Esophagus muscularis mucosa (tissue), 4 donors: Measurements from ENCODE around the gene GNAO1. TPM values are rescaled to one million over a fixed set of nuclear protein-coding genes. Genes with fewer than 3 reads are reported as not detected.
A peak's percentile ranks its signal among the peaks of the same experiment; 100 is the strongest.
"Not testable (repeated sequence)": the region's sequence is repeated elsewhere in the genome, so short reads cannot be mapped to it uniquely, and the experiment has no call there.

Source experiments
- DNase-seq: peaks from one replicate; pipeline ENCODE4 v3.0.0-alpha.2; 2017; ENCODE audit errors: extremely low spot score
- H3K27ac ChIP-seq, 4 donors: fragments of 200-600 bp; sonication (generic); replicated peaks in 1 of 4; 1 replicate in 3 of 4; 2 replicates in 1 of 4; pipeline ENCODE4 v1.5.1; 2016 to 2019; ENCODE audit warnings: mild to moderate bottlenecking in 1 of 4
- H3K27me3 ChIP-seq, 4 donors: fragments of 200-600 bp; sonication (generic); one replicate each; pipeline versions ENCODE4 v1.5.1 to v1.6.0; 2016 to 2019
- H3K36me3 ChIP-seq, 4 donors: fragments of 200-600 bp; sonication (generic); one replicate each; pipeline ENCODE4 v1.5.1; 2016 to 2019
- H3K4me1 ChIP-seq, 4 donors: fragments of 200-600 bp; sonication (generic); one replicate each; pipeline ENCODE4 v1.5.1; 2016 to 2019
- H3K4me3 ChIP-seq, 4 donors: fragments of 200-600 bp; sonication (generic); 1 replicate in 2 of 4; 2 replicates in 2 of 4; pipeline ENCODE4 v1.5.1; 2016 to 2019; ENCODE audit warnings: mild to moderate bottlenecking in 4 of 4, moderate library complexity in 1 of 4
- H3K9me3 ChIP-seq, 4 donors: fragments of 200-600 bp; sonication (generic); 1 replicate in 3 of 4; 2 replicates in 1 of 4; pipeline ENCODE4 v1.5.1; 2016 to 2019
- EP300 ChIP-seq: sonication (generic); formaldehyde crosslinking; IDR thresholded peaks from one replicate; pipeline ENCODE4 v1.6.1; 2017; ENCODE audit warnings: antibody characterized with exemption
- POLR2A ChIP-seq: fragments of 450-650 bp; IDR thresholded peaks from one replicate; pipeline ENCODE4 v1.6.1; 2017; ENCODE audit warnings: antibody characterized with exemption, moderate library complexity, mild to moderate bottlenecking, low read depth
- POLR2AphosphoS5 ChIP-seq, 2 donors: sonication (generic); formaldehyde crosslinking; IDR thresholded peaks; one replicate each; pipeline ENCODE4 v1.6.1; 2017; ENCODE audit warnings: antibody characterized with exemption in 2 of 2
- WGBS: methylation state at CpG from one replicate; pipeline ENCODE4 v1.1.5; 2018; 5-methylcytosine and 5-hydroxymethylcytosine counted together
- intact Hi-C: fragments of 100-400 bp; cut with DNase I; formaldehyde crosslinking; loops from one replicate; pipeline ENCODE4 v1.15.1; 2023
- total RNA-seq, 4 donors: library from RNA; depleted of rRNA; stranded (reverse); fragments of >200 nt; gene quantifications; one replicate each; pipeline versions ENCODE4 v1.1.0 to v1.2.1, GENCODE V29; 2016
- TF ChIP-seq, protein P1 (sequence below), 3 experiments: fragments of 200-600 bp in 2 of 3; fragments of 450-650 bp in 1 of 3; sonication (generic) in 2 of 3; IDR thresholded peaks; one replicate each; pipeline ENCODE4 v1.5.1; 2017 to 2019; ENCODE audit warnings: antibody characterized with exemption in 3 of 3, mild to moderate bottlenecking in 2 of 3, moderate library complexity in 1 of 3

GNAO1 gene
- total RNA-seq, 4 donors from 2014 or later, result 2.1 to 6.8 (median 3.3) TPM

DNA sequence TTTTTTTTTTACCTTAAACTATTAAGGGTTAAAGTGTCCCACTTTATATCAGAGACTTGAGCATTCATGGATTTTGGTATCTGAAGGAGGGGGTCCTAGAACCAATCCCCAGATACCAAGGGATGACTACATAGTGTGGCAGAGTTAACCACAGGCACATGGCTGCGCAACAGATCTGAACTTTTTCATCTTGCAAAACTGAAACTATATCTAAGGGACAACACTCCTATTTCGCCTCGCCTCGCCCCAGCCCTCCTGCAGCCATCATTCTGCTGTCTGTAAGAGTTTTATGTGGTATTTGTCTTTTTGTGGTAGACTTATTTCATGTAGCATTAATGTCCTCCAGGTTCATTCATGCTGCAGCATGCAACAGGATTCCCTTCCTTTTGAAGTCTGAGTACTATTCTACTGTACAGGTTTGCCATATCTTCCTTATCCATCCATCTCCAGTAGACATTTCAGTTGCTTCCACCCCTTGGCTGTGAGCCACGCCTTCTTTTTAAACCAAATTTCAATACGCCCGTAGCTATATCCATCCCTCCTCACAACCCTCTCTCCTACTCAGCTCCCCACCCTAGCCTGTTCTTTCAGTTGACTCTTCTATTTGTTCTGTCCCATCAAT, 180.8 kb downstream of the GNAO1 start:
- Histone ChIP-seq H3K27me3 (no peaks in the 10 kb centered on the region), H3K4me3 (no peak overlapping the region), H3K9me3 (no peaks in the 10 kb centered on the region), H3K27ac (peak overlapping the region in 1 of 4 donors; percentile 59), H3K4me1 (peaks cover 17 to 39% (median 32%) of the 10 kb centered on the region in 4 donors), H3K36me3 (peaks cover 12 to 41% (median 26%) of the 10 kb centered on the region in 4 donors)
- no peak for DNase-seq
- intact Hi-C loops, result no loop called here
- 83% methylated on average over 7 of the region's 7 CpGs for WGBS
- TF ChIP-seq EP300 (no peak), POLR2AphosphoS5 (IDR thresholded peaks at IDR 0.05) (no peak)

DNA sequence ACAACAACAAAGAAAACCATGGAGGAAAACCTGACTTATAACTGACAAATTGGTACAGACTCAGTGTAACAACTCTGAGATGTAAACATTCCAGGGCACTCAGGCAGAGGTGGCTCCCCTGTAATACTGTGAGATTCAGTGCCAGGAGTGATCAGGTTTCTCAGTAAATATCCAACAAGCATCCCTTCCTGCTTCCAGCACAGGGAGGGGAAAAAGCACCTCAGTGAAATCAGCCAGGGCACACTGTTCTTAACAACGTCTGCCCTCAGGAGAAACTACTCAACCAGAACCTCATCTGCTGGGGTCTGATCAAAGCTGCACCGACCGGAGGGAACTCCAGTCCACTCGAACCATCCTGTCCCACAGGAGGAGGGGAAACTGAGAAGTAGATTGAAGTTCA, 181.7 kb downstream of the GNAO1 start:
- Histone ChIP-seq H3K4me1 (peaks cover 17 to 39% (median 32%) of the 10 kb centered on the region in 4 donors), H3K4me3 (no peak overlapping the region)

DNA sequence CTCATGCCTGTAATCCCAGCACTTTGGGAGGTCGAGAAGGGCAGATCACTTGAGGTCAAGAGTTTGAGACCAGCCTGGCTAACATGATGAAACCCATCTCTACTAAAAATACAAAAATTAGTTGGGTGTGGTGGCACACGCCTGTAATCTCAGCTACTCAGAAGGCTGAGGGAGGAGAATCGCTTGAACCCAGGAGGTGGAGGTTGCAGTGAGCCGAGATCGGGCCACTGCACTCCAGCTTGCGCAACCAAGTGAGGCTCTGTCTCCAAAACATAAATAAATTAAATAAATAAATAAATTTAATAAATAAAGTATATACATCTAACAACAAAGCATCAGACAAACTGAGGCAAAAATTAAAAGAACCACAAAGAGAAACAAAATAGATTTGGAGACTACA, 184.5 kb downstream of the GNAO1 start:
- H3K4me3 ChIP-seq, intact Hi-C loops, H3K27me3 ChIP-seq, H3K9me3 ChIP-seq, H3K27ac ChIP-seq: not testable (repeated sequence)
- peaks cover 20 to 48% (median 29%) of the 10 kb centered on the region in 4 donors for H3K36me3 ChIP-seq
- 96% methylated on average over 6 of the region's 6 CpGs for WGBS
- peak; percentile 42 for DNase-seq
- H3K4me1 ChIP-seq, result peaks cover 10 to 28% (median 24%) of the 10 kb centered on the region in 4 donors

More for the DNA sequence above, 181.7 kb downstream of the GNAO1 start:
- H3K27ac ChIP-seq, result no peak overlapping the region
- peaks cover 7 to 33% (median 17%) of the 10 kb centered on the region in 4 donors for H3K36me3 ChIP-seq
- no peak for DNase-seq
- no peaks in the 10 kb centered on the region for H3K27me3 ChIP-seq
- WGBS, result 77% methylated on average over 4 of the region's 4 CpGs
- H3K9me3 ChIP-seq, result no peaks in the 10 kb centered on the region
- TF ChIP-seq POLR2A, result no peak
- TF ChIP-seq EP300, result no peak
- TF ChIP-seq, protein P1, sequence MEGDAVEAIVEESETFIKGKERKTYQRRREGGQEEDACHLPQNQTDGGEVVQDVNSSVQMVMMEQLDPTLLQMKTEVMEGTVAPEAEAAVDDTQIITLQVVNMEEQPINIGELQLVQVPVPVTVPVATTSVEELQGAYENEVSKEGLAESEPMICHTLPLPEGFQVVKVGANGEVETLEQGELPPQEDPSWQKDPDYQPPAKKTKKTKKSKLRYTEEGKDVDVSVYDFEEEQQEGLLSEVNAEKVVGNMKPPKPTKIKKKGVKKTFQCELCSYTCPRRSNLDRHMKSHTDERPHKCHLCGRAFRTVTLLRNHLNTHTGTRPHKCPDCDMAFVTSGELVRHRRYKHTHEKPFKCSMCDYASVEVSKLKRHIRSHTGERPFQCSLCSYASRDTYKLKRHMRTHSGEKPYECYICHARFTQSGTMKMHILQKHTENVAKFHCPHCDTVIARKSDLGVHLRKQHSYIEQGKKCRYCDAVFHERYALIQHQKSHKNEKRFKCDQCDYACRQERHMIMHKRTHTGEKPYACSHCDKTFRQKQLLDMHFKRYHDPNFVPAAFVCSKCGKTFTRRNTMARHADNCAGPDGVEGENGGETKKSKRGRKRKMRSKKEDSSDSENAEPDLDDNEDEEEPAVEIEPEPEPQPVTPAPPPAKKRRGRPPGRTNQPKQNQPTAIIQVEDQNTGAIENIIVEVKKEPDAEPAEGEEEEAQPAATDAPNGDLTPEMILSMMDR (IDR thresholded peaks at IDR 0.05), result no peak
- no peak for TF ChIP-seq POLR2AphosphoS5 (IDR thresholded peaks at IDR 0.05)
- intact Hi-C loops, result no loop called here

DNA sequence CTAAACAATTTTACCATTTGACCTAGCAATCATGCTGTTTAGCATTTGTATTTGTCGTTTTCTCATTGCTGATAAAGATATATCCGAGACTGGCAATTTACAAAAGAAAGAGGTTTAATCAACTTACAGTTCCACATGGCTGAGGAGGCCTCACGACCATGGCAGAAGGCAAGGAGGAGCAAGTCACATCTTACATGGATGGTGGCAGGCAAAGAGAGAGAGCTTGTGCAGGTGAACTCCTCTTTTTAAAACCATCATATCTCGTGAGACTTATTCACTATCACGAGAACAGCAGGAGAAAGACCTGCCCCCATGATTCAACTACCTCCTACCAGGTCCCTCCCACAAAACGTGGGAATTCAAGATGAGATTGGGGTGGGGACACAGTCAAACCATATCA, 187.8 kb downstream of the GNAO1 start:
- H3K4me1 ChIP-seq, intact Hi-C loops, H3K4me3 ChIP-seq, H3K27ac ChIP-seq, H3K27me3 ChIP-seq: not testable (repeated sequence)
- DNase-seq, result peak; percentile 21
- WGBS, result 89% methylated on average over 6 of the region's 6 CpGs
- H3K9me3 ChIP-seq, result peaks cover 0 to 20% (median 7%) of the 10 kb centered on the region in 4 donors
- peaks cover 25 to 73% (median 55%) of the 10 kb centered on the region in 4 donors for H3K36me3 ChIP-seq

DNA sequence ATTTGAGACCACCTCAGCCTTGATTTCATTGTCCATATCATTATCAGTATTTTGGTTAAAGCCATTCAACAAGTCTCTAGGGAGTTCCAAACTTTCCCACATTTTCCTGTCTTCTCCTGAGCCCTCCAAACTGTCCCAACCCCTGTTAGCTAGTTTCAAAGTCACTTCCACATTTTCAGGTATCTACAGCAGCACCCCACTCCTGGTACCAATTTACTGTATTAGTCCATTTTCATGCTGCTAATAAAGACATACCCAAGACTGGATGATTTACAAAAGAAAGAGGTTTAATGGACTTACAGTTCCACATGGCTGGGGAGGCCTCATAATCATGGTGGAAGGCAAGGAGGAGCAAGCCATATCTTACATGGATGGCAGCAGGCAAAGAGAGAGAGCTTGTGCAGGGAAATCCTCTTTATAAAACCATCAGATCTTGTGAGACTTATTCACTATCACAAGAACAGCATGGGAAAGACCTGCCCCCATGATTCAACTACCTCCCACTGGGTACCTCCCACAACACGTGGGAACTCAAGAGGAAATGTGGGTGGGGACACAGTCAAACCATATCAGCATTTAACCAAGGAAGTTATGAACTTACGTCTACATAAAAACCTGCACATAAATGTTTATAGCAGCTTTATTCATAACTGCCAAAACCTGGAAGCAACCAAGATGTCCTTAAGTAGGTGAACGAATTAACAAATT, 189.6 kb downstream of the GNAO1 start:
- intact Hi-C loops, DNase-seq, H3K27me3 ChIP-seq, H3K27ac ChIP-seq, H3K4me3 ChIP-seq, H3K4me1 ChIP-seq: not testable (repeated sequence)
- H3K9me3 ChIP-seq, result peaks cover 0 to 20% (median 7%) of the 10 kb centered on the region in 4 donors
- 94% methylated on average over 3 of the region's 3 CpGs for WGBS
- peaks cover 39 to 80% (median 73%) of the 10 kb centered on the region in 4 donors for H3K36me3 ChIP-seq

DNA sequence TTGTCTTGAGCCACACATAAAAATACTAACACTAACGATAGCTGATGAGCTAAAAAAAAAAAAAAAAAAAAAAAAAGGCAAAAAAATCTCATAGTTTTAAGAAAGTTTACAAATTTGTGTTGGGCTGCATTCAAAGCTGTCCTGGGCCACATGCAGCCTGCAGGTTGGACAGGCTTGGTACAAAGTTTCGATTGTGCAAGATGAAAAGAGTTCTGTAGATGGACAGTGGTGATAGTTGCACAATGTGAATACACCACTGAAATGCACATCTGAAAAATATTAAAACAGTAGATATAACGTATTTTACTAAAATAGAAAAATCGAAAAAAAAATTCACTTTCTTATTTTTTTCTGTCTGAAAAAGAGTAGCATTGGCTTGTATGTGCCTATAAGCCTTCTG, 191.2 kb downstream of the GNAO1 start:
- H3K27ac ChIP-seq, result no peak overlapping the region
- no peak overlapping the region for H3K4me3 ChIP-seq
- no peaks in the 10 kb centered on the region for H3K27me3 ChIP-seq
- no peak for DNase-seq
- TF ChIP-seq, protein P1 (IDR thresholded peaks at IDR 0.05), result no peak
- H3K9me3 ChIP-seq, result peaks cover 0 to 20% (median 7%) of the 10 kb centered on the region in 4 donors
- peaks cover 44 to 93% (median 82%) of the 10 kb centered on the region in 4 donors for H3K36me3 ChIP-seq
- intact Hi-C loops, result no loop called here
- no peaks in the 10 kb centered on the region for H3K4me1 ChIP-seq
- WGBS, result 94% methylated on average over 4 of the region's 4 CpGs
